Measurements from ENCODE around the gene TSC2.

DNA sequence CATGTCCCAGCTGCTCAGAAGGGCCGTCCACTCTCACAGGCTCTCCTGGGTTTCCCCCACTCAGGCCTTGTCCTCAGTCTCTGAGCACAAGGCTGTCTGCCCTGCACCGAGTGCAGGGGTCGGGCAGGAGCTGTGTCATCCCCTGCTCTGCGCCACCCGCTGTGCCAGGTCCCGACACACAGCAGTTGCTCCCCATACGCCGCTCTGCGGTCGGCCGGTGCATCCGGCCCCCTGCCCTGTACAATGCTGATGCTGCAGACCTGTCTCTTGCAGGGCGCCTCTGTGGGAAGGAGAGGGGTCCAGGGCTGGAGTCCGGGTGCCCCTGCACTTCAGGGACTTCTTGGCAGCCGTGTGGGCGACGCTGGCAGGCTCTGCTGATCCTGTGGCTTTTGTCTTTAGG, 6.1 kb downstream of the TSC2 start:
- TF ChIP-seq, protein P1, sequence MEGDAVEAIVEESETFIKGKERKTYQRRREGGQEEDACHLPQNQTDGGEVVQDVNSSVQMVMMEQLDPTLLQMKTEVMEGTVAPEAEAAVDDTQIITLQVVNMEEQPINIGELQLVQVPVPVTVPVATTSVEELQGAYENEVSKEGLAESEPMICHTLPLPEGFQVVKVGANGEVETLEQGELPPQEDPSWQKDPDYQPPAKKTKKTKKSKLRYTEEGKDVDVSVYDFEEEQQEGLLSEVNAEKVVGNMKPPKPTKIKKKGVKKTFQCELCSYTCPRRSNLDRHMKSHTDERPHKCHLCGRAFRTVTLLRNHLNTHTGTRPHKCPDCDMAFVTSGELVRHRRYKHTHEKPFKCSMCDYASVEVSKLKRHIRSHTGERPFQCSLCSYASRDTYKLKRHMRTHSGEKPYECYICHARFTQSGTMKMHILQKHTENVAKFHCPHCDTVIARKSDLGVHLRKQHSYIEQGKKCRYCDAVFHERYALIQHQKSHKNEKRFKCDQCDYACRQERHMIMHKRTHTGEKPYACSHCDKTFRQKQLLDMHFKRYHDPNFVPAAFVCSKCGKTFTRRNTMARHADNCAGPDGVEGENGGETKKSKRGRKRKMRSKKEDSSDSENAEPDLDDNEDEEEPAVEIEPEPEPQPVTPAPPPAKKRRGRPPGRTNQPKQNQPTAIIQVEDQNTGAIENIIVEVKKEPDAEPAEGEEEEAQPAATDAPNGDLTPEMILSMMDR (IDR thresholded peaks at IDR 0.05) = no peak
- TF ChIP-seq POLR2A (IDR thresholded peaks at IDR 0.05) = no peak
